ENCODE measurements around the gene TTLL8.
"Not testable (repeated sequence)": the region's sequence is repeated elsewhere in the genome, so short reads cannot be mapped to it uniquely, and the experiment has no call there.

DNA sequence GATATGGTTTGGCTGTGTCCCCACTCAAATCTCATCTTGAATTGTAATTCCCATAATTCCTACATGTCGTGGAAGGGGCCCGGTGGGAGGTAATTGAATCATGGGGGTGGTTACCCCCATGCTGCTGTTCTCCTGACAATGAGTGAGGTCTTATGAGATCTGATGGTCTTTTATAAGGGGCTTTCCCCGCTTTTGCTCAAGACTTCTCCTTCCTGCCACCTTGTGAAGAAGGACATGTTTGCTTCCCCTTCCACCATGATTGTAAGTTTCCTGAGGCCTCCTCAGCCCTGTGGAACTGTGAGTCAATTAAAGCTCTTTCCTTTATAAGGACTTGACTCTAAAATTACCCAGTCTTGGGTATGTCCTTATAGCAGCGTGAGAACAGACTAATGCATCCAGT is 28.9 kb upstream of the TTLL8 start:
- not testable (repeated sequence) for TF ChIP-seq CBX3 (IDR thresholded peaks at IDR 0.05; ENCODE audit: low read depth); POLR2A (IDR thresholded peaks at IDR 0.05; ENCODE audit: borderline replicate concordance, extremely low read depth, insufficient read depth, insufficient read length); SP1 (IDR thresholded peaks at IDR 0.05; ENCODE audit: low read depth); ZBTB33 (IDR thresholded peaks at IDR 0.05; ENCODE audit: extremely low read depth, insufficient replicate concordance, low read length); POLR2AphosphoS5 (IDR thresholded peaks at IDR 0.05; ENCODE audit: low read depth, low read length); TCF7L2 (IDR thresholded peaks at IDR 0.05; ENCODE audit: borderline replicate concordance, extremely low read depth, insufficient read depth, insufficient read length); RAD21 (IDR thresholded peaks at IDR 0.05; ENCODE audit: low read depth)

Measured in HCT116 (cell line).